Upper lobe of right lung (tissue), 1 donor: ENCODE measurements around the gene CFAP298. TPM values are rescaled to one million over a fixed set of nuclear protein-coding genes. Genes with fewer than 3 reads are reported as not detected.
A peak's percentile ranks its signal among the peaks of the same experiment; 100 is the strongest.

Source experiments
- ATAC-seq: fragments of 200-7000 bp; cut with Tn5 transposase; one replicate; pipeline ENCODE4 v1.9.1; 2020; ENCODE audit warnings: mild to moderate bottlenecking, moderate library complexity
- DNase-seq: peaks from one replicate; pipeline ENCODE4 v3.0.0-alpha.2; 2020
- H3K27ac ChIP-seq: fragments of 200-600 bp; one replicate; pipeline ENCODE4 v1.8.0; 2022
- H3K27me3 ChIP-seq: fragments of 200-600 bp; one replicate; pipeline ENCODE4 v1.8.0; 2022; ENCODE audit warnings: mild to moderate bottlenecking
- H3K36me3 ChIP-seq: fragments of 200-600 bp; one replicate; pipeline ENCODE4 v1.8.0; 2022
- H3K4me1 ChIP-seq: fragments of 200-600 bp; one replicate; pipeline ENCODE4 v1.8.0; 2022
- H3K4me3 ChIP-seq: fragments of 200-600 bp; one replicate; pipeline ENCODE4 v1.8.0; 2022; ENCODE audit warnings: mild to moderate bottlenecking
- H3K9me3 ChIP-seq: fragments of 200-600 bp; one replicate; pipeline ENCODE4 v1.8.0; 2022
- intact Hi-C: fragments of 100-400 bp; cut with DNase I; formaldehyde crosslinking; loops from one replicate; pipeline ENCODE4 v1.11.0; 2022
- total RNA-seq: library from RNA; stranded (reverse); fragmentation: NEBNext Ultra II Directional; extraction: Animal tissue kit (Norgen Biotek cat#: 25700); gene quantifications from one replicate; pipeline ENCODE4 v1.2.1, GENCODE V29; 2021
- TF ChIP-seq, protein P1 (sequence below): fragments of 200-600 bp; IDR thresholded peaks from one replicate; pipeline ENCODE4 v1.8.0; 2022; ENCODE audit warnings: antibody characterized with exemption
- donor health status: DM: no; HTN: yes; CAD: no; lungs with severe emphysema.

Gene CFAP298
- total RNA-seq, 1 donor from 2014 or later, result 30.7 TPM

- intact Hi-C loops, result no loop called here
- H3K4me3 ChIP-seq, result no peak within 1 kb of the TSS
- H3K27me3 ChIP-seq, result no peaks in the 10 kb centered on the region
- no peak for ATAC-seq
- H3K36me3 ChIP-seq, result no peaks in the 10 kb centered on the region
- no peak within 1 kb of the TSS for H3K27ac ChIP-seq
- H3K9me3 ChIP-seq, result no peaks in the 10 kb centered on the region
- DNase-seq, result no peak
- TF ChIP-seq, protein P1, sequence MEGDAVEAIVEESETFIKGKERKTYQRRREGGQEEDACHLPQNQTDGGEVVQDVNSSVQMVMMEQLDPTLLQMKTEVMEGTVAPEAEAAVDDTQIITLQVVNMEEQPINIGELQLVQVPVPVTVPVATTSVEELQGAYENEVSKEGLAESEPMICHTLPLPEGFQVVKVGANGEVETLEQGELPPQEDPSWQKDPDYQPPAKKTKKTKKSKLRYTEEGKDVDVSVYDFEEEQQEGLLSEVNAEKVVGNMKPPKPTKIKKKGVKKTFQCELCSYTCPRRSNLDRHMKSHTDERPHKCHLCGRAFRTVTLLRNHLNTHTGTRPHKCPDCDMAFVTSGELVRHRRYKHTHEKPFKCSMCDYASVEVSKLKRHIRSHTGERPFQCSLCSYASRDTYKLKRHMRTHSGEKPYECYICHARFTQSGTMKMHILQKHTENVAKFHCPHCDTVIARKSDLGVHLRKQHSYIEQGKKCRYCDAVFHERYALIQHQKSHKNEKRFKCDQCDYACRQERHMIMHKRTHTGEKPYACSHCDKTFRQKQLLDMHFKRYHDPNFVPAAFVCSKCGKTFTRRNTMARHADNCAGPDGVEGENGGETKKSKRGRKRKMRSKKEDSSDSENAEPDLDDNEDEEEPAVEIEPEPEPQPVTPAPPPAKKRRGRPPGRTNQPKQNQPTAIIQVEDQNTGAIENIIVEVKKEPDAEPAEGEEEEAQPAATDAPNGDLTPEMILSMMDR, result no peak
- no peaks in the 10 kb centered on the region for H3K4me1 ChIP-seq
Measured at GRCh38 chr21:32585042-32585710, 27.0 kb downstream of the CFAP298 start, which contains the start of gene TCP10L. TCP10L (minus strand) TSS chr21:32585523; CDS start chr21:32584304, 1,219 bp downstream.

DNA sequence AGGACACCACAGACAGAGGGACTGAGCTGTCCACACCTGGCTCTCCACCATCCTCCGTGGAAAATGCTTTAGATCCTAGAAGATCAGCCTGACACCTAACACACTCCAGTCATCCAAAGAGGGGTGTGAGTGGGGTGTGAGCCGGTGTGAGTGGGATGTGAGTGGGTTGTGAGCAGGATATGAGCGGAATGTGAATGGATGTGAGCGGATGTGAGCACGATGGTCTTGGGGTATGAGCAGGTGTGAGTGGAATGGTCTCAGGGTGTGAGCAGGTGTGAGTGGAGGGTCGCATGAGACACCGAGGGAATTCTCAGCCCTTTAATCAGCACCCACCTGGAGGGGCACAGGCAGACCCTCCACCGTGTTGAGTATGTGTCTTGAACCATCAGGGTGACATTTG lies 27.7 kb downstream of the CFAP298 start:
- Histone ChIP-seq H3K36me3 (no peaks in the 10 kb centered on the region), H3K4me3 (no peak overlapping the region), H3K27me3 (no peaks in the 10 kb centered on the region), H3K4me1 (no peaks in the 10 kb centered on the region), H3K27ac (no peak overlapping the region), H3K9me3 (no peaks in the 10 kb centered on the region)
- intact Hi-C loops, result no loop called here
- no peak for ATAC-seq
- no peak for DNase-seq
- TF ChIP-seq, protein P1, result no peak

- intact Hi-C loops, result no loop called here
- DNase-seq (no peak), ATAC-seq (no peak)
- TF ChIP-seq, protein P1, result no peak
- no peak overlapping the region for H3K4me3 ChIP-seq
- no peaks in the 10 kb centered on the region for H3K27me3 ChIP-seq
- H3K27ac ChIP-seq, result no peak overlapping the region
- no peaks in the 10 kb centered on the region for H3K36me3 ChIP-seq
- H3K9me3 ChIP-seq, result no peaks in the 10 kb centered on the region
- no peaks in the 10 kb centered on the region for H3K4me1 ChIP-seq
Measured at GRCh38 chr21:32581732-32582131, 30.4 kb downstream of the CFAP298 start.

DNA sequence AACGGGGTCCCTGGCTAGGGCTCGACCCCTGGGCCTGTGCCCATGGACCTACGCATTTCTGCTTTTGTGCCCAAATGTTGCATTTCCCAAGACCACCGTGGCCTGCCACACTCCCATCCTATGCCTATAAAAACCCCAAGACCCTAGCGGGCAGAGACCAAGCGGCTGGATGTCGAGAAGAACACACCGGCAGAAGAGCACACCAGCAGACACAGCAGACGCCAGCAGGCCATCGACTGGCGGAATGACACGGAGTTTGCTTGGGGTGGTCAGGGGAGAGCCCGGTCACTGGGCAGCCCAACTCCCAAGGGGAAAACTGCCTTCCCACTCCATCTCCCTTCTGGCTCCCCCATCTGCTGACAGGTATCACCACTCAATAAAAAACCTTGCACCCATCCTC lies 31.2 kb downstream of the CFAP298 start:
- no peak for ATAC-seq
- H3K9me3 ChIP-seq, result no peaks in the 10 kb centered on the region

DNA sequence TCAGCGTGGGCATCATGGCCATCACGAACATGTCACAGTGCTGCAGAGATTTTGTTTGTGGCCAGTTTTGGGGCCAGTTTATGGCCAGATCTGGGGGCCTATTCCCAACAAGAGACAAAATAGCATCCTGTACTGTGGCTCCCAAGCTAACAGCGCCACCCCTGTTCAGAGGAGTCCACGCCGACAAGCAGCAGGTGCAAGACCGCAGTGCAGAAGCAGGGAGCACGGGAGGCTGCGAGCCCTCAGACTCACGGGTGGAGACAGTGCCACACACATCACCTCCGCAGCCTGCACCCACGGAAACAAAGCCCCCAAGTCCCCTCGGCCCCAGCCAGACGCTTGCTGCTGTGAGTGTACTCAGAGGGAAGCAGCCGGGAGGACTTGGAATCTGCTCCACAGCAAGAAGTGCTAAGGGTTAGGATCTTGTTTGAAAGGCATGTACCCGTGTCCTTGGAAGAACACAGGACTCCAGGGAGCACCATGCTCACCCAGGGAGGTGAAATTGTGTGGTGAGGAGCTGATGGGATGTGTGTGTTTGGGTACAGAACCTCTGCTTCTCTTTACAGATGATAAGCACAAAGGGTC lies 34.0 kb downstream of the CFAP298 start:
- no peaks in the 10 kb centered on the region for H3K4me1 ChIP-seq
- no peaks in the 10 kb centered on the region for H3K36me3 ChIP-seq
- DNase-seq, result no peak
- intact Hi-C loops, result loop anchor here (10.0 kb wide), 1 partner anchor 173 kb away; no protein-coding TSS in a partner anchor
- H3K9me3 ChIP-seq, result no peaks in the 10 kb centered on the region
- H3K27ac ChIP-seq, result no peak overlapping the region
- TF ChIP-seq, protein P1, result no peak
- no peak overlapping the region for H3K4me3 ChIP-seq
- peak; percentile 30 for ATAC-seq
- H3K27me3 ChIP-seq, result no peaks in the 10 kb centered on the region

More for the DNA sequence above, 31.2 kb downstream of the CFAP298 start:
- no peak overlapping the region for H3K4me3 ChIP-seq
- TF ChIP-seq, protein P1, result no peak
- no peaks in the 10 kb centered on the region for H3K27me3 ChIP-seq
- no peak for DNase-seq
- H3K27ac ChIP-seq, result no peak overlapping the region
- no peaks in the 10 kb centered on the region for H3K36me3 ChIP-seq
- H3K4me1 ChIP-seq, result no peaks in the 10 kb centered on the region
- intact Hi-C loops, result no loop called here
